Measurements from ENCODE around the gene COL15A1. TPM values are rescaled to one million over a fixed set of nuclear protein-coding genes. Genes with fewer than 3 reads are reported as not detected.

The COL15A1 gene
- total and polyA plus RNA-seq, 2 of the 8 experiments (the other 6 are each of a cell fraction or from before 2014, with no cell fraction given) = 0.12 to 0.15 TPM

GRCh38 chr9:99050924-99051323 is 107.2 kb downstream of the COL15A1 start (continued):
- TF ChIP-seq, protein P1, sequence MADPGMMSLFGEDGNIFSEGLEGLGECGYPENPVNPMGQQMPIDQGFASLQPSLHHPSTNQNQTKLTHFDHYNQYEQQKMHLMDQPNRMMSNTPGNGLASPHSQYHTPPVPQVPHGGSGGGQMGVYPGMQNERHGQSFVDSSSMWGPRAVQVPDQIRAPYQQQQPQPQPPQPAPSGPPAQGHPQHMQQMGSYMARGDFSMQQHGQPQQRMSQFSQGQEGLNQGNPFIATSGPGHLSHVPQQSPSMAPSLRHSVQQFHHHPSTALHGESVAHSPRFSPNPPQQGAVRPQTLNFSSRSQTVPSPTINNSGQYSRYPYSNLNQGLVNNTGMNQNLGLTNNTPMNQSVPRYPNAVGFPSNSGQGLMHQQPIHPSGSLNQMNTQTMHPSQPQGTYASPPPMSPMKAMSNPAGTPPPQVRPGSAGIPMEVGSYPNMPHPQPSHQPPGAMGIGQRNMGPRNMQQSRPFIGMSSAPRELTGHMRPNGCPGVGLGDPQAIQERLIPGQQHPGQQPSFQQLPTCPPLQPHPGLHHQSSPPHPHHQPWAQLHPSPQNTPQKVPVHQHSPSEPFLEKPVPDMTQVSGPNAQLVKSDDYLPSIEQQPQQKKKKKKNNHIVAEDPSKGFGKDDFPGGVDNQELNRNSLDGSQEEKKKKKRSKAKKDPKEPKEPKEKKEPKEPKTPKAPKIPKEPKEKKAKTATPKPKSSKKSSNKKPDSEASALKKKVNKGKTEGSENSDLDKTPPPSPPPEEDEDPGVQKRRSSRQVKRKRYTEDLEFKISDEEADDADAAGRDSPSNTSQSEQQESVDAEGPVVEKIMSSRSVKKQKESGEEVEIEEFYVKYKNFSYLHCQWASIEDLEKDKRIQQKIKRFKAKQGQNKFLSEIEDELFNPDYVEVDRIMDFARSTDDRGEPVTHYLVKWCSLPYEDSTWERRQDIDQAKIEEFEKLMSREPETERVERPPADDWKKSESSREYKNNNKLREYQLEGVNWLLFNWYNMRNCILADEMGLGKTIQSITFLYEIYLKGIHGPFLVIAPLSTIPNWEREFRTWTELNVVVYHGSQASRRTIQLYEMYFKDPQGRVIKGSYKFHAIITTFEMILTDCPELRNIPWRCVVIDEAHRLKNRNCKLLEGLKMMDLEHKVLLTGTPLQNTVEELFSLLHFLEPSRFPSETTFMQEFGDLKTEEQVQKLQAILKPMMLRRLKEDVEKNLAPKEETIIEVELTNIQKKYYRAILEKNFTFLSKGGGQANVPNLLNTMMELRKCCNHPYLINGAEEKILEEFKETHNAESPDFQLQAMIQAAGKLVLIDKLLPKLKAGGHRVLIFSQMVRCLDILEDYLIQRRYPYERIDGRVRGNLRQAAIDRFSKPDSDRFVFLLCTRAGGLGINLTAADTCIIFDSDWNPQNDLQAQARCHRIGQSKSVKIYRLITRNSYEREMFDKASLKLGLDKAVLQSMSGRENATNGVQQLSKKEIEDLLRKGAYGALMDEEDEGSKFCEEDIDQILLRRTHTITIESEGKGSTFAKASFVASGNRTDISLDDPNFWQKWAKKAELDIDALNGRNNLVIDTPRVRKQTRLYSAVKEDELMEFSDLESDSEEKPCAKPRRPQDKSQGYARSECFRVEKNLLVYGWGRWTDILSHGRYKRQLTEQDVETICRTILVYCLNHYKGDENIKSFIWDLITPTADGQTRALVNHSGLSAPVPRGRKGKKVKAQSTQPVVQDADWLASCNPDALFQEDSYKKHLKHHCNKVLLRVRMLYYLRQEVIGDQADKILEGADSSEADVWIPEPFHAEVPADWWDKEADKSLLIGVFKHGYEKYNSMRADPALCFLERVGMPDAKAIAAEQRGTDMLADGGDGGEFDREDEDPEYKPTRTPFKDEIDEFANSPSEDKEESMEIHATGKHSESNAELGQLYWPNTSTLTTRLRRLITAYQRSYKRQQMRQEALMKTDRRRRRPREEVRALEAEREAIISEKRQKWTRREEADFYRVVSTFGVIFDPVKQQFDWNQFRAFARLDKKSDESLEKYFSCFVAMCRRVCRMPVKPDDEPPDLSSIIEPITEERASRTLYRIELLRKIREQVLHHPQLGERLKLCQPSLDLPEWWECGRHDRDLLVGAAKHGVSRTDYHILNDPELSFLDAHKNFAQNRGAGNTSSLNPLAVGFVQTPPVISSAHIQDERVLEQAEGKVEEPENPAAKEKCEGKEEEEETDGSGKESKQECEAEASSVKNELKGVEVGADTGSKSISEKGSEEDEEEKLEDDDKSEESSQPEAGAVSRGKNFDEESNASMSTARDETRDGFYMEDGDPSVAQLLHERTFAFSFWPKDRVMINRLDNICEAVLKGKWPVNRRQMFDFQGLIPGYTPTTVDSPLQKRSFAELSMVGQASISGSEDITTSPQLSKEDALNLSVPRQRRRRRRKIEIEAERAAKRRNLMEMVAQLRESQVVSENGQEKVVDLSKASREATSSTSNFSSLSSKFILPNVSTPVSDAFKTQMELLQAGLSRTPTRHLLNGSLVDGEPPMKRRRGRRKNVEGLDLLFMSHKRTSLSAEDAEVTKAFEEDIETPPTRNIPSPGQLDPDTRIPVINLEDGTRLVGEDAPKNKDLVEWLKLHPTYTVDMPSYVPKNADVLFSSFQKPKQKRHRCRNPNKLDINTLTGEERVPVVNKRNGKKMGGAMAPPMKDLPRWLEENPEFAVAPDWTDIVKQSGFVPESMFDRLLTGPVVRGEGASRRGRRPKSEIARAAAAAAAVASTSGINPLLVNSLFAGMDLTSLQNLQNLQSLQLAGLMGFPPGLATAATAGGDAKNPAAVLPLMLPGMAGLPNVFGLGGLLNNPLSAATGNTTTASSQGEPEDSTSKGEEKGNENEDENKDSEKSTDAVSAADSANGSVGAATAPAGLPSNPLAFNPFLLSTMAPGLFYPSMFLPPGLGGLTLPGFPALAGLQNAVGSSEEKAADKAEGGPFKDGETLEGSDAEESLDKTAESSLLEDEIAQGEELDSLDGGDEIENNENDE (IDR thresholded peaks at IDR 0.05; ENCODE audit: insufficient replicate concordance, low read length) = no peak
- no peak for TF ChIP-seq HDAC6 (IDR thresholded peaks at IDR 0.05; ENCODE audit: low read depth, low read length)
- no peak for TF ChIP-seq SP2 (IDR thresholded peaks at IDR 0.05; ENCODE audit: low read length)
- TF ChIP-seq TEAD4 (IDR thresholded peaks at IDR 0.05; ENCODE audit: low read depth, low read length) = no peak
- TF ChIP-seq CBX5 (IDR thresholded peaks at IDR 0.05; ENCODE audit: low read depth, low read length) = no peak
- TF ChIP-seq MAFK (IDR thresholded peaks at IDR 0.05; ENCODE audit: low read depth, low read length) = no peak
- no peak for TF ChIP-seq CEBPB (IDR thresholded peaks at IDR 0.05; ENCODE audit: low read depth, low read length)
- no peak for TF ChIP-seq TAF7 (optimal IDR thresholded peaks at IDR 0.05; ENCODE audit: borderline replicate concordance, low read depth, low read length)
- TF ChIP-seq CREB1 (IDR thresholded peaks at IDR 0.05) = no peak
- no peak for TF ChIP-seq FOSL1 (IDR thresholded peaks at IDR 0.05; ENCODE audit: insufficient read depth, low read depth, low read length)
- no peak for TF ChIP-seq SP4 (IDR thresholded peaks at IDR 0.05; ENCODE audit: low read length)
- no peak for TF ChIP-seq ATF3 (IDR thresholded peaks at IDR 0.05; ENCODE audit: insufficient read depth, low read depth, low read length)
- TF ChIP-seq POLR2AphosphoS5 (IDR thresholded peaks at IDR 0.05; ENCODE audit: low read depth, low read length) = no peak

Measured in H1 (cell line).